Stimulated activated CD4-positive, alpha-beta T cell treated with anti-CD3 and anti-CD28 coated beads, Interleukin-1b, Interleukin-23, amount 100 ng/mL, for 48 hours (primary cell): Measurements from ENCODE around the gene RPS10.
A peak's percentile ranks its signal among the peaks of the same experiment; 100 is the strongest.
"Not testable (repeated sequence)": the region's sequence is repeated elsewhere in the genome, so short reads cannot be mapped to it uniquely, and the experiment has no call there.

Experiments used
- DNase-seq: peaks from one replicate; pipeline ENCODE4 v3.0.0-alpha.2; 2020

RPS10 gene

DNA sequence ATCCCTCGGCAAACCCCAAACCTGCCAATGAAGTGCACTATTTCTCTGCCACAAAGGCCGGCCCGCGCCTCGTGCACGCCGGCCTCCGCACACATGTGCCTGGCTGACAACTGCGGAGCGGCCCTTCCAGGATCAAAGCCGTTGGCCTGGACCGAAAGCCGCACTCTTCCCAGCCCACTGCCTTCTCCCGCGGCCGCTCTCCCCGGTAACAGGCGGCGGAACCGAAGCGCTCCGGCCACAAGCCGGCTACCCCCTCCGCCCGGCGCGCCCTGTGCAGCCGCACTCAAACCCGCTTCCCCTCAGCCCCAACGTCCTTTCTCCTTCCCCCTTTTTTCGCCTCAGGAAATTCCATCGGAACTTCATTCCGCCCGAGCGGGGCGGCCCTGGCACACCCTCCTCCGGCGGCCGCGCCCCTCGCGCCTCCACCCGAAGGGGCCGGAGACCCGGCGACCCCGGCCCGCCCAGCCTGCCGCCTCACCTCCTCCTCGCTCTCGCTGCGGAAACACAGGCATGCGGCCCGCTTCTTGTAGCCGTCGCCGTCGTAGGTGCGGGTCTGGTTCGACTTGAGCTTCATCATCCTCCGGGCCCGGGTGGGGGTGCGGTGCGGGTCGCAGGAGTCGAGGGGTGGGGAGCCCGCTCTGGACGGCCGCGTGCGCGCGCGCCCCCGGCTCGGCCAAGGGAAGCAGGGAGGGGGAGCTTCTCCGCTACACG, 33.9 kb downstream of the RPS10 start:
- peak; percentile 59 for DNase-seq

DNA sequence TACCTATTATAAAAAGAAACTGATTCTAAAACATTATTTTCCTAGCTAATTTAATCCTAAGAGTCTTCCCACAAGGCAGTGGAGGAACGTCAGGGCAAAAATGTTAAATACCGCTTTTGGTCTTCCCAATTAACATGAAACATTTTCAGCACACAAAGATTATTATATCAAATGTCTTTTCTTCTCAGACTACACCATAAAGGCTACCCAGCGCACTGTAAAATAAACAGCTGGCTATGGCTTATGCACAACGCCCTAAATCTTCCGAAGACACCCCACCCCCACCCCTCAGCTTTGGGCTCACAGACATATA, 34.4 kb downstream of the RPS10 start:
- DNase-seq, result no peak

DNA sequence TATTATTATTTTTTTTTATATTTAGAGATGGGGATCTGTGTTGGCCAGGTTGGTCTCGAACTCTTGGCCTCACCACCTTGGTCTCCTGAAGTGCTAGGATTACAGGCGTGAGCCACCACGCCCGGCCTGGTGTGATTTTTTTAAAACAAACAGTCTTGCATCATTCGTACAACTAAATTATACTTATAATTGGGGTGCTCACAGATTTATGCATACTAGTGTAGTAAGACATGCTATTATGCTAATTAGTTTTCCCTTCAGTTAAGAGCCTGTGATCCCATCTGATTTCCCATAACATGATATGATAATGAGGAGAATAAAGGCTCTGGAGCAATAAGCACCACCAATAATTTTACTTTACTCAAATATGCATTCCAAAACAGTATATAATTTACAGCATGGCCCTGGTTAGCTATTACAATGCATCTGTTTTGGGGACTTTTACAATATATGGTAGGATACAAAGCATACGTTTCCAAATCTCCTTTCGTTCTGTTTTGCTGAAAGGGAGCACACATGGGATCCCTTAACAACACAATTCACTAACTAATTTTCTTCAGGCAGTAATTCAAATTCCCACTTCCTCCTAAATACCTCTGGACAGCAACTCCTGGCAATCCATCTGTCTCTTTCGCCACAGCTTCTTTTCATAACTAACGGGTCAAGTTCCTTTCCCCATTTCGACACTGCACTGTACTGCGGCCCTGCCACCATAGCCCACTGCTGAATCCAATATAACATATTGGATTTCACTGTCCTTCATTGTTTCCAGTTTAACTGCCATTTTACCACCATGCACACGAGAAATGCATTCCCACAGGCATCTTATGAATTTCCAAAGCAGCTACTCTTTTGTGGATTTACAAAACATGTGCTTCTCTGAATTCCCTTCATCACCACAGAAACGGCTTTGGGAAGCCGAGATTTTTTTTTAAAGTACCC, 35.1 kb downstream of the RPS10 start:
- no peak for DNase-seq

DNA sequence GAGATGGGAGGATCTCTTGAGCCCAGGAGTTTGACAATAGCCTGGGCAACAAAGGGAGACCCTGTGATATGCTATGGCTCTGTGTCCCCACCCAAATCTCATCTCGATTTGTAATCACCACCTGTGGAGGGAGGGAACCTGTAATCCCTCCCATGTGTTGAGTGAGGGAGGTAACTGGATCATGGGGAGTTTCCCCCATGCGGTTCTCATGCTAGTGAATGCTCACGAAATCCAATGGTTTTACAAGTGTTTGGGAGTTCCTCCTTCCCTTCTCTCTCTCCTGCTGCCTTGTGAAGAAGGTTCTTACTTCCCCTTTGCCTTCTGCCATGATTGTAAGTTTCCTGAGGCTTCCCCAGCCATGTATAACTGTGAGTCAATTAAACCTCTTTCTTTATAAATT, 36.8 kb downstream of the RPS10 start:
- no peak for DNase-seq

DNA sequence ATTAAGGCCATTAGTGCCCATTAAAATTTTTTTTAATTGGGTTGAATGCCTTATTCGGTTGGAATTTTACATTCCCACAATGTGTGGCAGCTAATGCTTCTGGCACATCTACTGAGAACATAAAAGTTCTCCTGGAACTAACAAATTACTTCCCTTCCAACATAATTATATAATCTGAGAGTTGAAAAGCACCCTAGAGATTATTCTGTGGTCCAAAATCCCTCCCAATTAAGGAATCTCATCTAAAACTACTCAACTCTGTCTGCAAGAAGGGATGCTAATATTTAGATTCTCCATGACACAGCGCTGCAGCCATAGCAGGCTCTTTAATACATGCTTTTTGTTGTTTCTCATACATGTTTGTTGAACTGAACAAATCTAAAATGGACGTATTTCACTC, 37.4 kb downstream of the RPS10 start:
- DNase-seq, result no peak

DNA sequence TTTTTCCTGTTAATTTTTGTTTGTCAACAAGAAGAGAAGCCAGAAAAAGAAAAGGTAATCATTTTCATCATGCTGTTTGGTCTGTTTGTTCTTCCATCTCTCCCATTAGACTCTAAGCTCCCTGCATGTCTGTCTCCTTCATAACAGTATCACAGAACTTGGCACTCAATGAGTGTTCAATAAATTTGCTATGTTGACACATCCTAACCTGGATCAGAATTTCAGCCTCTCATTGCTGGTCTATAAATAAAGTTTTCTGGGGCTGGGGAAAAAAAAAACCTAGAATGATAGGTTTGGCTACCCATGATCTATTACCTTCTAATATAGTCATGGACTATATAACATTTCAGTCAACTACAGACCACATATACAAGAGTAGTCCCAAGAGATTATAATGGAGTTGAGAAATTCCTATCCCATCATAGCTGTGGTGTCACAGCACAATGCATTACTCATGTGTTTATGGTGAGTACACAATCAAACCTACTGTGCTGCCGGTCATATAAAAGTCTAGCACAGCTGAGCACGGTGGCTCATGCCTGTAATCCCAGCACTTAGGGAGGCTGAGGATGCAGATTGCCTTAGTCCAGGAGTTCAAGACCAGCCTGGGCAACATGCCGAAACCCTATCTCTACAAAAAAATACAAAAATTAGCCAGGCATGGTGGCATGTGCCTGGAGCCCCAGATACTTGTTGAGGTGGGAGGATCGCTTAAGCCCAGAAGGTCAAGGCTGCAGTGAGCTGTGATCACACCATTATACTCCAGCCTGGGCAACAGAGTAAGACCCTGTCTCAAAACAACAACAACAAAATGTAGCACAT, 39.3 kb downstream of the RPS10 start:
- DNase-seq, result no peak

DNA sequence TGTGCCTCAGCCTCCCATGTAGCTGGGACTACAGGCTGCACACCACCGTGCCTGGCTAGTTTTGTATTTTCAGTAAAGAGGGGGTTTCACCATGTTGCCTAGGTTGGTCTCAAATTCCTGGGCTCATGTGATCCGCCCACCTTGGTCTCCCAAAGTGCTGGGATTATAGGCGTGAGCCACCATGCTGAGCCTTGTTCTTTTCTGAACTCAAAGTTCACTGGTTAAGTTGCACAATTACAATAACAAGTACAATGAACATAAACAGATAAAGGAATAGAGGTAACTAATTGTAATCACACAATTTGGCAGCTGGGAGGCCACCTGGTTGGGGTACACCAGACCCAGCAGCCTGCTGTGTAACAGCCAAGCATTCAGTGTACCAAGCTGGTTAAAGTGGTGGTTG, 40.1 kb downstream of the RPS10 start:
- no peak for DNase-seq

DNA sequence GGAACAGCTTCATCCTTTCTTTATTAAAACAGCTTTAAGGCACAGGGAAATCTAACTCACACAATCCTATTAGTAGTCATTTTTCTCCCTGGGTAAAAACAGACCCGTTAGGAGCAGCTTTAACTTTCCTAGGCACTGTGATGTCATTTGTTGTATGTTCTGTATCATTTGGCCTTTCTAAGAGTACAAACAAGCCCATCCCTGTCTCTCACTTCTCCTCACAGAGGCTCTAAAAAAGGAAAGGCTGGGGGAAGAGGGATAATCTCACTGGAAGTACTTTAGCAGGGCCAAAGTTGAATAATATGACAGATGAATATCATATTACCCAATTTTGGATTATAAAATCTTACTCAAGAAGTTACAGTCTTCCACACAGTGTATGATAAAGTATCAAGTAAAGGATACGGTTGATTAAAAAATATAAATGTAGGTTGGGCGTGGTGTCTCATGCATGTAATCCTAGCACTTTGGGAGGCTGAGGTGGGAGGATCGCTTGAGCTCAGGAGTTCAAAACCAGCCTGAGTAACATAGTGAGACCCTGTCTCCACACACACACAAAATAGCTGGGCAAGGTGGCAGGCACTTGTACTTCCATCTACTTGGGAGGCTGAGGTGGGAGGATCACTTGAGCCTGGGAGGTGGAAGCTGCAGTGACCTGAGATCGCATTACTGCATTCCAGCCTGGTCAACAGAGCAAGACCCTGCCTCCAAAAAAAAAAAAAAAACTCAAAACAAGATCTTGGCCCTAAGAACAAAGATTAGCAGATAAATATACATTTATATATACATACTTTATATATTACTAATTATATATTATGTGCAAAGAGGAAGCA, 41.3 kb downstream of the RPS10 start:
- no peak for DNase-seq

DNA sequence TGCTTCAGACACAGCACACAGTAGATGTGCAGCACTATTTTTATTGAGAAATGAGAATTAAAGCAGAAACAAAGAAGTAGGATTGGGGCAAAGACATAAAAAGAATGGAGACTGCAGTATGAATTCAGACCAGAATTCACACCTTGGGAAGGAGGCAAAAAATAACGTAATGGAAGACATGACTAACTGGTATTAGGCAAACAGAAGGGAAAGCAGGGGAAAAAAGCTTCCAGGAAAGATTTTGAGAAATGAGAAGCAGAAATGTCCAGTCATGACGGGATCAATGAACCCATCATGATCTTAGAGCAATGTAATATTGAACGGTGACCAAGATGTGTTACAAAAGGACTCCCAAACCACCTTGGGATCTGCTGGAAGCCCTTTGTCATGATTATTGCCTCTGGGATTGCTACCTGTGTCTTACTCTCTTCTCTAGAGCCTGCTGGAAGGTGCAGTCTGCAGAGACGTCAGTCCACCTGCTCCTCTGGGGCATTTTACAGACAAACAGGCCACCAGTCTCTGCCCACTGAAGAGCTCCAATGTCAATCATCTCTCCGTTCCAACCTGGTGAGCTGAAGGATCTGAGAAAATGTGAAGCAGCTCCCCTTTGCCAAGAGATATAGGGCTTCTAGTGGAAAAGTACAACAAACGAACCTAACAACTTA, 42.1 kb downstream of the RPS10 start:
- no peak for DNase-seq

DNA sequence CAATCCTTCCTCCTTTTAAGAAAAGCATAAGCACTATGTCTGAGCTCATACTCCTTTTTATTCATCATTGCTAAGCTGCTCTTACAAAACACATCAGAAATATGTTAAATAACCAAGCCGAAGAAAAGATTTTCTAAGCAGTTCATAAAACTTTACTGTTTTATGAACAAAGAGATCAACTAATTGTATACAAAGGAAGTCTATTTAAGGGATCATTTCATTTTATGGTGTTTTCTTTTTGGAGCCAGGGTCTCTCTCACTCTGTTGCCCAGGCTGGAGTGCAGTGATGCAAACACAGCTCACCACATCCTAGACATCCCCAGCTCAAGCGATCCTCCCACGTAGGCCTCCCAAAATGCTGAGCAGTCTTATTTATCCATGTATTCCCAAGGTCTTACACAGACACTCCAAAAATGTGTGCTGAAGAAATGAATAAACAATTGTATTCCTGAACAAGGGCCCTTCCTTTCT, 42.7 kb downstream of the RPS10 start:
- DNase-seq, result no peak

DNA sequence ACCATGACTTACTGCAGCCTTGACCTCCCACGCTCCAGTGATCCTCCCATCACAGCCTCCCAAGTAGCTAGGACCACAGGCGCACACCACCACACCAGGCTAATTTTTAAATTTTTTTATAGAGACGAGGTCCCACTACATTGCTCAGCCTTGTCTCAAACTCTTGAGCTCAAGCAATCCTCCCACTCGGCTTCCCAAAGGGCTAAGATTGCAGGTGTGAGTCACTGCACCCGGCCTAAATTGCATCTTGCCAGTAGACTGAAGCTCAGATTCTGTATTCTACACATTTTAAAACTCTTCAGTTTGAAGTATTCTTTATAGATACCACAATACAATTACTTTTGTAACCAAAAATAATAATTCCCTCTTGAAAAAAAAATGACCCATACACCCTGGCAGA, 44.8 kb downstream of the RPS10 start:
- no peak for DNase-seq

DNA sequence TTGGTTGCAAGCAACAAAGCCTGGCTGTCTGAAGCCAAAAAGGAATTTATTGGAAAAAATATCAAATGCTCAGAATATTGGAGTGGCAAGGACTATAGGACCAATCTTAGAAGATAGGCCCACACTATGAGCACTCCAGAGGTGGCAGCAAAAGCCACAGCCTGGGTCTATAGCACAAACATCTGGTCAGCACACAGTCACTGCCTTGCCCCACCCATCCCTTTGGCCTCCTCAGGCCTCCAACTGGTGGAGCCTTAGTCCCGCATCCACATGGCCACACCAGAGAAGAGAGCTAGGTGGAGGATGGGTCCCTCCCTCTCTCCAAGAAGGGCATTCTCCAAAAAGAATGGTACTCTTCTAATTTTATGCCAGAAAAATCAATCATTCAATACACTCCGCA, 47.4 kb downstream of the RPS10 start:
- no peak for DNase-seq

DNA sequence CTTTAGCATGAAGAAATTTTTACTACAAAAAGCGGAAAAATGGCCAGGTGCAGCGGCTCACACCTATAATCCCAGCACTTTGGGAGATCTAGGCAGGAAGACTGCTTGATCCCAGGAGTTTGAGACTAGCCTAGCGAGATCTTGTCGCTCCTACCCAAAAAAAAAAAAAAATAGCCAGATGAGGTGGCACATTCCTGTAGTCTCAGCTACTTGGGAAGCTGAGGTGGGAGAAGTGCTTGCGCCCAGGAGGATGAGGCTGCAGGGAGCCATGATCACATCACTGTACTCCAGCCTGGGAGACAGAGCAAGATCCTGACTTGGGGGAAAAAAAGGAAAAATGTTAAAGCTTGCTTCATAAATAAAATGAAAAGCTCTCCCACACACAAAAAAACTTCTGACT, 47.9 kb downstream of the RPS10 start:
- DNase-seq, result no peak

DNA sequence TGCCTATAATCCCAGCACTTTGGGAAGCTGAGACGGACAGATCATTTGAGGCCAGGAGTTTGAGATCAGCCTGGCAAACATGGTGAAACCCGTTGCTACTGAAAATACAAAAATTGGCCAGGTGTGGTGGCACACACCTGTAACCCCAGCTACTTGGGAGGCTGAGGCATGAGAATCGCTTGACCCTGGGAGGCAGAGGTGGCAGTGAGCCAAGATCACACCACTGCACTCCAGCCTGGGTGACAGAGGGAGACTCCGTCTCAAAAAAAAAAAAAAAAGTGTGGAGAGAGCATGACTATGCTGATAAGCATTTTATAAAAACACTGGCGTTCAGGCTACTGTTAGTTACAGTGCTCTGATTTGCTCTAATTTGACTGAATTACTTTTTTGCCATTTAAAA, 48.3 kb downstream of the RPS10 start:
- DNase-seq, result not testable (repeated sequence)

DNA sequence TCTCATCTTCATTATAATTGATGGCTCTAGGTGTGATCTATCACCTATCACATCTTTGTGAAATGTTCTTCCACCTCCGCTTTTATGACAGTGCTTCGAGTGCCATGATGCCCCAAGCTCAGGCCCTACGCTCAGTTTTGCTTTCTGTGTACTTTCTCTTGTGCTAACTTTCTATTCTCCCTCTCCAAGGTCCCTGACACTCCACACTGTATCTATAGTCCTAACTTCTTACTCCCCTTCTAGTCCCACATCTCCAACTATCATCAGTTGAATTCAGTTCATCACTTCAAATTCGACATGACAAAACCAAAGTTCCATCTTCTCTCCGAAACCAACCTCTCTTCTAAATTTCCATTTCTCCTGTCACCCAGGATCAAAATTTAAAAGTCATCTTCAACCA, 50.0 kb downstream of the RPS10 start:
- no peak for DNase-seq

DNA sequence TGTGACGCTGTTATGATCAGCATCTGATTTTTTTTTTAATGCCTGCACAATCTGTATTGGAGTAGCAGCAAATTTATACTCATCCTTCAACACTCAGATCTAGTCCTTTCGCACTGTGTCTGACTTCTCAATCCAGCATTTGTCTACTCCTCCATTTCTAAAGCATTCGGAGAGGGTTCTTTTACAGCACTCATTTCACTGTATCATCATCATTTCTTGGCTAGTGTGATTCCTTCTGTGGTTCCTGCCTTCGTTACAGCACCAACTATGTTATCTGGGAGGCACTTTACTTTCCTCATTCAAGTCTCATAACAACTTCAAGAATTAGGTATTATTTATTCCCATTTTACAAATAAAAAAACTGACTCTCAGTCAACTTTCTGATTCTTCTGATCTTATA, 51.4 kb downstream of the RPS10 start:
- no peak for DNase-seq

DNA sequence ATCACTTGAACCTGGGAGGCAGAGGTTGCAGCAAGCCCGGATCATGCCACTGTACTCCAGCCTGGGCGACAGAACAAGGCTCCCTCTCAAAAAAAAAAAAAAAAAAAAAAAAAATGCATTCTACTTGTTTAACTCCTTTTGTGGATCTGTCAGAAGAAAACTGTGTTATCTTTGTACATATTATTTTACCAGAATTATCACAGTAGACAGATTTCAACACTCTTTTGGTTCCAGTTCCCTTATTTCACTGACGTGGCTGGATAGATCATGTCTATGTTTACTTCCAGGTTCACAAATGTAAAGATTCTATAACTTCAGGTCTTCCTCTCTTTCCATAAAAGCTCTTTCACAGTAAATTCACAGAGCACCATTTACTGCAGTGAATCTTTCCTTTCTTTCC, 51.8 kb downstream of the RPS10 start:
- no peak for DNase-seq

DNA sequence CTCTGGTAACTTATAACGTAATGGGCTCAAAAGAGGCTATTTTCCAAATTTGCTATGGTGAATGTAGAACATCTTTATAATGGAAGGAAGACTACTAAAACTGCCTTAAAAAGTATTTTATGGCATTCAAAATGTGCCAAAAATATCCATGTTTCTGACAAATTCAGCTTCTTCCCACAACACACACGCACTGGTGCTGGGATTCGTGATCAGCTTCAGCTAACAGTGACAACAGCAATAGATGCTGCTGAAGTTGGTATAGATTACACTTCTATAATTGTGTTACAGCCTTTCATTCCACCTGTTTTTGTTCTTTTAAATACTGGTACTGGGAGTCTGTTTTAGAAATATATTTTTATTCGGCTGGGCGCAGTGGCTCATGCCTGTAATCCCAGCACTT, 52.4 kb downstream of the RPS10 start:
- DNase-seq, result no peak

DNA sequence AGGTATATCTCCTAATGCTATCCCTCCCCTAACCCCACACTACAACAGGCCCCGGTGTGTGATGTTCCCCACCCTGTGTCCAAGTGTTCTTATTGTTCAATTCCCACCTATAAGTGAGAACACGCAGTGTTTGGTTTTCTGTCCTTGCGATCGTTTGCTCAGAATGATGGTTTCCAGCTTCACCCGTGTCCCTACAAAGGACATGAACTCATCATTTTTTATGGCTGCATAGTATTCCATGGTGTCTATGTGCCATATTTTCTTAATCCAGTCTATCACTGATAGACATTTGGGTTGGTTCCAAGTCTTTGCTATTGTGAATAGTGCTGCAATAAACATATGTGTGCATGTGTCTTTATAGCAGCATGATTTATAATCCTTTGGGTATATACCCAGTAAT, 54.0 kb downstream of the RPS10 start:
- DNase-seq, result not testable (repeated sequence)

DNA sequence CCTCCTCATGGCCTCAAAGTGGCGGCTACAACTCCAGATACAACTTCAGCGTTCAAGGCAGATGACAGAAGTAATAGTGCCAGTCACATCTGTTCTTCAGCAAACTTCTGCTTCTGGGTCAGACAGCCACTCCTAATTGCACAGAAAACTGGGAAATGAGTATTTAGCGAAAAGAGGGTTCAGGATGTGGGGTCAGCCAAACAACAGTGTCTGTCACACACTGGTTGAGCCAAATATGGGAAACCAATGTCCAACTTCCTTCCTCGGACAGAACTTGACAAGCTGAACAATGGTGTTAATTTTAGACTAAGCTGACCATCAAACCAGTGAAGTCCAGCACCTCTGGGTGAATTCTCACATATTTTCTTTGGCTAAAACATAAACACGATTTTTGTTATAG, 55.5 kb downstream of the RPS10 start:
- DNase-seq, result no peak

DNA sequence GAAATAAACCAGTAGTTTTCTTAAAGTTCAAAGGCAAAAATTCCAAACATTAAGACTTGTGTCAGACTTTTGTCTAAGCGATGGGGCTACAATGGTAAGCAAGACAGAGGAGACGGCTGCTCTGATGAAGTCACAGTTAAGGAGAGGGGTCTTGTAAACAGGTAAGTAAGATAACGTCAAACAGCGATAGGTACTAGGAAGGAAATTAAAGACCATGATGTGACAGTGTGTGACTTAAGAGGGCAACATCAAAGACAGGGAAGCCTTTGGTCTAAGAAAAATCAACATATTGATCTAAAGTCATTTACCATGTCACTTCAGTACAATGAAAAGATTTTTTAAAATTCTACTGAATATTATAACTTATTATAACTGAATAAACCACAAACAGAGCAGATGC, 56.5 kb downstream of the RPS10 start:
- no peak for DNase-seq
